HG02981 (cell line): ENCODE measurements around the gene JMJD8.
"Not testable (repeated sequence)": the region's sequence is repeated elsewhere in the genome, so short reads cannot be mapped to it uniquely, and the experiment has no call there.

Experiments used
- ATAC-seq: cut with Tn5 transposase; IDR thresholded peaks from one replicate; pipeline ENCODE4 v1.9.1; 2021; ENCODE audit warnings: mild to moderate bottlenecking, moderate library complexity; ENCODE audit not compliant: unreplicated experiment

Gene JMJD8

DNA sequence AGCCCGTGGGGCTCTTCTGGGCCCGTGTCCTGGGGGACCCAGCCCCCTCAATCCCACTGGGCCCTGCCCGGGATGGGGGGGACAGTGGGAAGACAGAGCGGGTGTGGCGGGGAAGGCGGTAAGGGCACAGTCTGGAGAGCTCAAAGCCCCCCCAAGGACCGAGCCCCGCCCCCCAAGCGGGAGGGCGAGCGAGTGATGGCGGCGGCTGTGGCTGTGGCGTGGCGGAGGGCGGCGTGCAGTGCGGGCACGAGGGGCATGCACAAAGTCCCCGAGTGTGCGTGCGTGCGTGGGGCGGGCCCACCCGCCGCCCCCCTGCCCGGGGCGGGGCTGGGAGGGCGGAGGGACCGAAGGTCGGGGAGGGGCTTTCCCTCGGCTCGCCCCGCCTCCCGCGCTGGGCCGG, 9.6 kb upstream of the JMJD8 start:
- no peak for ATAC-seq

GRCh38 chr16:693364-693763, 9.2 kb upstream of the JMJD8 start:
- no peak for ATAC-seq

- no peak for ATAC-seq
These were observed 8.4 kb upstream of the JMJD8 start for GRCh38 chr16:692356-693108.

- not testable (repeated sequence) for ATAC-seq
These were observed 7.1 kb upstream of the JMJD8 start for GRCh38 chr16:691242-691641.

DNA sequence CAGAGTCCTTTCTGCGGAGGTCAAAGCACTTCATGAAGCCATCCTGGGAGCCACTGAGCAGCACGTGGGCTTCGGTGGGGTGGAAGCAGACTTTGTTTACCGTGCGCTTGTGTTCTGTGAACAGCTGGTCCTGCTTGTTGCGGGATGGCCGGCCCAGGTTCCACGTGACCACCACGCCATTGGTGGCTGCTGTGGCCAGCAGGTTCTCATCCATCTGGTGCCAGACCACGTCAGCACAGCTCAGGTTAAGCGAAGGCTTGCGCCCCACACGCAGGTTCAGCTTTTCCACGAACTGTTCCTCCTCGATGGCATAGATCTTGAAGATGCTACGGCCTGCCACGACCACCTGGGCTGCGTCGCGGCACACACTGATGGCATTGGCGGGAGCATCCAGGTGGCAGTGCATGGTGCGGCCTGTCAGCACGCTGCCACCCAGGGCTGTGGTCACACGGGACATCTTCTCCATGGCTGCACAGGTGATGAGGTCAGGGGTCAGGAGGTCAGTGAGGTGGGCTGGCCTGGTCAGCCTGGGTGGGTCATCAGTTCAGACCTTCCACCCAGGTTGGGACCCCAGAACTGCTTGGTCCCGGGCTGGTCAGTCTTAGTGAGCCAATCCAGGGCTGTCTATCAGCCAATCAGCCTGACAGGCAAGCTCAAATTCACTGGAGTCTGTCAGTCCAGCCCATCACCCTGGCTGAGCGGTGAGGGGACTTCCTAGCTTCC, 5.2 kb upstream of the JMJD8 start:
- ATAC-seq: no peak

- ATAC-seq: no peak
These were observed 3.4 kb upstream of the JMJD8 start for GRCh38 chr16:687499-687898.

DNA sequence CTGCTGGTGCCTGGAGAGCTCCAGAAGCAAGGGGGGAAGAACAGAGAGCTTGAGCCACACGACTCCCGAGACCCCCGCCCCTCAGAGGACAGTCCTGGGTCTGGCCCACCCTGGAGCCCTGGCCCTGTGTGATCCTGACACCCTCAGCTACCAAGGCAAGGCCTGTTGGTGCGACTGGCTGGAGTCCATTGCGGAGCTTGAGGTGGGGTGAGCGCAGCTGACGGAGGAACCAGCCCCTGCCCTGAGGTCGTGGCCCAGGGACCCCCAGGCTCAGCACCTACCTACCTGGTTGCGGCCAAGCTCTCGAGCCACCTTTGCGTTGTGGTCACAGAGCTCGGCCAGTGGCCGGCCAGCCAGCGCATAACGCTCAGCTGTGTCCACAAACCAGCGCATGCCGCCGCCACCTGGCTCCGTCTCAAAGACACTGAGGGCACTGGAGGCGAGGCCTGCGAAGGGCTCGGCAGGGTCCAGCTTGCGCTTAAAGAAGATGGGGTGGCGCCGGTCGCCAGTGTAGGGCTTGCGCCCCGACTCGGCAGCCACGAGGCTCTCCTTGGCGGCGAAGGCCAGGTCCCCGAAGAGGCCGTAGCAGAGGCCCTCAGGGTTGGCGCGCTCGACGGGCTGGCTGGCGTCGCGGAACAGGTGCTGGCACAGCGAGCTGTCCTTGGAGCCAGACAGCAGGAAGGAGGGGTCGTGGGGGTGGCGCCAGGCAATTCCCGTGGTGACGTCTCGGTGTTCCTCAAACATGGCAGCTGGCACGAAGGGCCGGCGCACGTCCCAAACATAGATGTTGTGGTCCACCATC, 2.5 kb upstream of the JMJD8 start:
- ATAC-seq: no peak

GRCh38 chr16:685967-686366, 1.8 kb upstream of the JMJD8 start:
- no peak for ATAC-seq

GRCh38 chr16:684961-685696, 995 bp upstream of the JMJD8 start:
- ATAC-seq: no peak

DNA sequence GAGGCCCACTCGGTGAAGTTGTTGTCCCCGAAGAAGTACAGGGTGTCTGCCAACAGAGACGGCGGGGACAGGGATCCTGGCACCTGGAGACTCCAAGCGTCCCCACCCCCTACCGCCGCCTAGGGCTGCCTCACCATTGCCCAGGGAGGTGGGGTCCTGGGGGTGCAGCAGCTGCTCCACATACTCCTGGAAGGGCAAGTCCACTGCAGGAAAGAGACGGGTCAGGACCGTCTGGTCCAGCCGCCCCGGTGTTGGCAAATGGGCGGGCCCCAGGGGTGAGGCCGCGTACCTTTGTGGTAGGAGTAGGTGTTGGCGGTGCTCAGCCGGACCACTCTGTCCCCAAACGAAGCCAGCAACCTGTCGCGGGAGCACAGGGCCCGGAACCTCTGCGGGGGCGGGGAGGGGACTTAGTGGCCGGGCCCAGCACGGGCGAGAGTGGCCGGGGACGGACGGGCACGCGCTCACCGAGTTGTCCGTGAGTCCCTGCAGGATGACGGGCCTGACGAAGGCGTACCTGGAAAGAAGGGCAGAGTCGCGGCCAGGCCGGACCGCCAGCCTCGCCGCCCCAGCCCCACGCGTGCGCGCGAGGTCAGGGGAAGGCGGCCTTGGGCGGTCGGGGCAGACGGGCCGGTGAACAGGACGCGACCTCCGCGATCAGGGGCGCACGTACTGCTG, 601 bp downstream of the JMJD8 start:
- no peak for ATAC-seq

GRCh38 chr16:682493-683395, 1.4 kb downstream of the JMJD8 start:
- ATAC-seq: no peak

GRCh38 chr16:681746-682427, 2.2 kb downstream of the JMJD8 start:
- ATAC-seq: no peak

DNA sequence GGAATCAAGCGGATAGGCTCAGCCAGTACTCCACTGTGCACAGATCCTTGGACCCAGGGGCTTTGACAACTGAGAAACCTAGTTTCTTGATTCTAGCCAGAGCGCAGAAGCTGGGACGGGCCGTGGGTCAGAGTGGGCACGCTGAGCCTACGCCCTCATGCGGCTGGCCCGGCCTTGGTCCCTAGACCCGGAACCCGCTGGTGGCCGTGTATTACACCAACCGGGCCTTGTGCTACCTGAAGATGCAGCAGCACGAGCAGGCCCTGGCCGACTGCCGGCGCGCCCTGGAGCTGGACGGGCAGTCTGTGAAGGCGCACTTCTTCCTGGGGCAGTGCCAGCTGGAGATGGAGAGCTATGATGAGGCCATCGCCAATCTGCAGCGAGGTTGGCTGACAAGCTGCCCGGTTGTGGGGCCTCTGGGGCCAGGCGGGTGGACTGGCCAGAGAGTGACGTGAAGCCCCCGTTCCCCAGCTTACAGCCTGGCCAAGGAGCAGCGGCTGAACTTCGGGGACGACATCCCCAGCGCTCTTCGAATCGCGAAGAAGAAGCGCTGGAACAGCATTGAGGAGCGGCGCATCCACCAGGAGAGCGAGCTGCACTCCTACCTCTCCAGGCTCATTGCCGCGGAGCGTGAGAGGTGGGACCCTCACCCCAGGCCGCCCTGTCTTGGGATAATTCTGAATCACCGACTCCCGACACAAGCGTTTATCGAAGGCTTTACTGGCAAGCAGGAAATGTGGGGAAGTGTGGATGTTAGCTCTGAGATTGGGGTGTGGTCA, 3.0 kb downstream of the JMJD8 start:
- no peak for ATAC-seq

DNA sequence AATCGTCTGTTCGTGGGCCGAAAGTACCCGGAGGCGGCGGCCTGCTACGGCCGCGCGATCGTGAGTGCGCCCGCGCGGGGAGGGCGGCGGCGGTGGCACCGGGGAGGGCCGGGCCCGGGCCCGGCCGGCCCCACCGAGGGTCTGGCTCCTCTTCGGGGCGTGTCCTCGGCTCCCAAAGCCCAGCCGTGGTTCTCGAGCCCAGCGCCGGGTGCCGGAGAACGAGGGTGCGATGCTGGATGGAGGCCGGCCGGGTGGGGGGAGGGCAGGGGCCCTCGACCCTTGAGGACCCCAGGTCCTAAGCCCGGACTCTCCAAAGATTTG, 3.5 kb downstream of the JMJD8 start:
- no peak for ATAC-seq

GRCh38 chr16:679814-680624, 4.1 kb downstream of the JMJD8 start, which contains the start of gene STUB1:
Gene STUB1 (plus strand): TSS chr16:680410. CDS start chr16:680526, 116 bp downstream.
- ATAC-seq: peak; percentile 33

DNA sequence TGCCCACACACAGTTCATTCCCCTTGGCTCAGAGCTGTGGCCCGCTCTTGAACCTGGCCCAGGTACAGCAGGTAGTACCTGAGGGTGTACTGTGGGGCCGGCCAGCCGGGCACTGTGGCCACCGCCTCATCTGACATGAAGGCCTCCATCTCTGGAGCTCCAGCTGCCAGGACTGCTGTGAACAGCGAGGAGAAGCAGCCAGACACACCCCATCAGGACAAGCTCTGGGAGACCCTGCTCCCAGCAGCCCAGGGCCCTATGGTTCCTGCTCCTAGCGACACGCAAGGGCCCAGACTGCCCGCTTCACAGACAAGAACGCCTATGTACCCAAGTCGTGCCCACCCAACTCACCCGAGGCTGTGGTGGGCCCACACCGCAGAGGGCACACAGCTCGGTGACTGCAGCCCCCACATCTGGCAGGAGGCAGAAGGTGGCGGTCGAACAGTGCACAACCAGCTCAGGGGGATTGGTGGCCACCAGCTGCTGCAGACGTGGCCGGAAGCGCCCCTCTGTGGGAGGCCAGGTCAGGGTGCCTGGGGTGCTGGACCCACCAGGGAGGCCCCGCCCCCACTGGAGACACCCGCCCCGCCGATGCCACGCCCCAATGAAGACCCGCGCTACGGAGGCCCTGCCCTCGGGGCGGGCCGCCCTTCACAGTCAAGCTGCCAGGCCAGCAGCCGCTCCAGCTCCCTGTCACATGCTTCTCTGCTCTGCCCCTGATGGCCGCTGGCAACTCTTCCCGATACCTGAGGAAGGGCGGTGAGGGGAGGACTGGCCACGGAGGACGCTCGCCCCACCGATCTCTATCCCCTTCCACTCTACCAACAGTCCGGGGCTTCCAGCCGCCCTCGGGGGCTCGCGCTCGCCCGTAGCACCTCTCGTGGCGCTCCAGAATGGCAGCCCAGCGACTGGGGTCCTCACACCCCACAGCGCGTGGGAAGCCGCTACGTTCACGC, 5.0 kb downstream of the JMJD8 start:
- peak; percentile 1 for ATAC-seq
